G401.6 (cell line): ENCODE measurements around the gene CLTC.
A peak's percentile ranks its signal among the peaks of the same experiment; 100 is the strongest.
"Not testable (repeated sequence)": the region's sequence is repeated elsewhere in the genome, so short reads cannot be mapped to it uniquely, and the experiment has no call there.

Experiments used
- FAIRE-seq: peaks from 2 replicates; lab custom pipeline; 2012; peaks lifted over from hg19 to GRCh38; lab: Jason Lieb, UNC

The CLTC gene

DNA sequence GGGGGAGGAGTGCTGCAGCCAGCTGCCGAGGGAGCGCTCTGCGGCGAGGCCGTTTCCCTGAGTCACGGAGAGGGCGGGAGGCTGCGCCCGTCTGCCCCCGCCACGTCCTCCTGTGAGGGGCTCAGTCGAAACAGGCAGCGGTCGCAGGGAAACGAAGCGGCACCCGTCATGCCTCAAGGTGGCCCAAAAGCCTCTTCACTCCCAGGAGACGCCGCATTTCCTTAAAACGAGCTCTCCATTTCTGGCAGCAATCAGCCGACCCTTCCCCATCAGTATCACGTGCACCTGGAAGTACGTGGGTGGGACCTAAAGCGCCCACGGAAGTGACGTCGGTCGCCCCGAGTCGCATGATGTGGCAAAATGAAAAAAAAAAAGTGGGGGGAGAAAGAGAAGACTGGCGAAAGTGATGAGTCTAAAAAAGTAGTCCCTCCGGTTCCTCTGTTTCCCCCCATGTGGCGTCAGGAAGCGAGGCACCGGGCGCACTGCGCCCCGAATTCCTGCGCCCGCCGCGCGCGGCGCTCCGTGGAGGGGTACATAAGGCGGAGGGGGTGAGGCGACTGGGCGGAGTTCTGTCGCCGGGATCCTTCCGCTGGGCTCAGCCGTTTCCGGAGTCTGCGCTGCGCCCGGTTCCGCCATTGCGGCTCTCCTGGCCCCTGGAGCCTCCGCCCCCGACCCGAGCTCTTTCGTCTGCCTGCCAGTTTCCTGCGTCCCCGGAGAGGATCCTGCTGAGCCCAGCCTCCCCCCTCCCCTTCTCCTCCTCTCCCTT, at the start of gene CLTC:
Gene CLTC (plus strand): TSS at position 598 of the 766 bp plus-strand sequence. CDS start 237 bp downstream, outside the sequence.
- FAIRE-seq, result peak; percentile 87

DNA sequence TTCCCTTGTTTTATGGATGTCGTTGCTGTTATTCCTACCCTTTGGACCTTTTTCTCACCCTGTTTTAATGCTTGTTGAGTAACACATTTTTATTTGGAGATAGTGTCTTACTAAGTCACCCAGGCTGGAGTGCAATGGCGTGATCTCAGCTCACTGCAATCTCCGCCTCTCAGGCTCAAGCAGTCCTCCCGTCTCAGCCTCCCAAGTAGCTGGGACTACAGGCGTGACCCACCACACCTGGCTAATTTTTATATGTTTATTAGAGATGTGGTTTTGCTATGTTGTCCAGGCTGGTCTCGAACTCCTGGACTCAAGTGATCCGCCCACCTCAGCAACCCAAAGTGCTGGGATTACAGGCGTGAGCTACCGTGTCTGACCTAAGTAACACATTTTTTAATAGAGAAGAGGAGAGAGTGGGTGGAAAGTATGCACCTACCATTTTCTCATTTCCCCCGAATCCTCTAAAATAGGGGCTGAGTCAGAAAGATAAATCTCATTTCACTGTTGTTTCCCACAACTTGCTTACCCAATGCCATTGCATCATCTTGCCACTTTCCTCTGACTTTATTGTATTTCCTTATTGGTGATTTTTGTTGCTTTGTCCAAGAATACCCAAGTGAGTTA, 47.3 kb upstream of the CLTC start:
- FAIRE-seq, result no peak

GRCh38 chr17:59584168-59584567, 35.5 kb upstream of the CLTC start:
- not testable (repeated sequence) for FAIRE-seq

DNA sequence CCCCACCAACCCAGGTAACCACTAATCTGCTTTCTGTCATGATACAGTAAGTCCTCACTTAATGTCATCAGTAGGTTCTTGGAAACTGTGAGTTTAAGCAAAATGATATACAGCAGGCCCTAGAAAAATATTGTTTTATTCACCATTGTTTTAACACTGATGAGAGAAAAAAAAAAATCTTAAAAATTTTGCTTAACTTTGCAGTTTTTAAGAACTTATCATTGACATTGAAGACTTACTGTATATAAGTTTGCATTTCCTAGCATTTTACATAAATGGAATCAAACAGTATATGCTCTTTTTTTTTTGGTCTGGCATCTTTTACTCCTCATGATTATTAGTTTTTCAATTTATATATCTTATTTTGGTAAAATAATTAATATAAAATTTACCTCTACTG, 19.5 kb upstream of the CLTC start:
- no peak for FAIRE-seq

DNA sequence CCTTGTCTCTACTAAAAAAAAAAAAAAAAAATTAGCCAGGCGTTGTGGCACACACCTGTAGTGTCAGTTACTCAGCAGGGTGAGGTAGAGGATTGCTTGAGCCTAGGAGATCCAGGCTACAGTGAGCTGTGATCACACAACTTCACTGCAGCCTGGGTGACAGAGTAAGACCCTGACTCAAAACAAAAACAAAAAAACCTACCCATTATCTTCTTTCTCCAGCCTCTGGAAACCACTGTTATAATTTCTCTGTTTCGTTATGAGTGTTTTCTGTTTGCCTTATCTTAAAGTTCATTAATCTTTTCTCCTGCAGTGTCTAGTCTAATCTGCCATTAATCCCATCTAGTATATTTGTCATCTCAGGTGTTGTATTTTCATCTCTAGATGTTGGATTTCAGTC, 18.6 kb upstream of the CLTC start:
- no peak for FAIRE-seq

DNA sequence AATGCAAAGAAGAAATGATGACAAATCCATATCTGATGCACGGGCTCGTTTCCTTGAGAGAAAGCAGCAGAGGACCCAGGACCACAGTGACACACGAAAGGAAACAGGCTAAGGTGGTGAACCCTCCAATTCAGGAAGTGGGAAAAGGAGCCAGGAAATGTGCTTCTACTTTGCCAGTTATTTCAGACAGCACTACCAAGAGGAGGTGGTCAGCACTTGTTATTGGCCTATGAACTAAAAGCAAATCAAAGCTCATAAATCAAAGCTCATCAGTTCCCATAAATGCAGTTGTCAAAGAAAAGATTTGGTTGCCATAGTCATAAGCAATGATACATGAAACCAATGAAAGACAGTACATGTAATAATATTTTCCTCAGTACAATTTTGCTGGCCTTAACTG, 12.6 kb upstream of the CLTC start:
- no peak for FAIRE-seq

DNA sequence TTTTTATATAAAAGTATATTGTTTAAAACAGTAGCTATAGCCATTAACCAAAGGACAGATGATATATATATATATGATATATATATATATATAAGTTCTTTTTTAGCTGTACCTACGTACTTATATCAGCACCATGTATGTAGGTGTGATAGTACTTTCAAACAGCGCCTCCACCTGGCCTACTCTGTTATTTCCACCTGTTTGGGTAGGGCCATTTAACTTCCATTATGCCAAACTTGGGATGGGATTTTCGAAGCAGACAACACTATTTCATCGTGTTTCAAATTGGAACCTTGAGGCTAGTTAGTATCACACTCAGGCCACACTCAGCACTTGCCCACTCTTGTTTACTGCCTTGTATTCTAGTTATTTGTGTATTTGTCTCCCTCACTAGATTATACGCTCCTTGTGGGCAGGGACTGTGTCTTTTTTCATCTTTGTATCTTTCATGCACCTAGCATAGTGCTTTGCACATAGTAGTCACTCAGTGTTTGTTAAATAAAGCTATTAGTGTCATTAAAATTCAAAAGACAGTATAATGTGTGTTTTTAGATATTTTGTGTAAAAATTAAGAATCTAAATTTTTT, 11.8 kb upstream of the CLTC start:
- FAIRE-seq, result no peak

DNA sequence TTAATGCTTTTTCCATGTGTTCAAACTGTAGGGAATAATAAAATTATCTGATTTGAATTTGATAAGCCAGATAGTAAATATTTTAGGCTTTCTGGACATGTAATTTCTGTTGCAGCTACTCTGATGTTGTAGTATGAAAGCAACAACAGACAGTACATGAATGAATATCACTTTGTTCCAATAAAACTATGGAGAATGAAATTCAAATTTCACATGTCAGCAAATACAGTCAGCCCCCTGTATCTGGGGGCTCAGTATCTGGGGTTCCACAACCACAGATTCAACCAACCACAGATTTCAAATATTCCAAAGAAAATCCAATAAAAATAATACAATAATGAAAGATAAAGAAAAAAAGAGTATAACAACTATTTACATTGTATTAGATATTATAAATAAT, 8.2 kb upstream of the CLTC start:
- no peak for FAIRE-seq

DNA sequence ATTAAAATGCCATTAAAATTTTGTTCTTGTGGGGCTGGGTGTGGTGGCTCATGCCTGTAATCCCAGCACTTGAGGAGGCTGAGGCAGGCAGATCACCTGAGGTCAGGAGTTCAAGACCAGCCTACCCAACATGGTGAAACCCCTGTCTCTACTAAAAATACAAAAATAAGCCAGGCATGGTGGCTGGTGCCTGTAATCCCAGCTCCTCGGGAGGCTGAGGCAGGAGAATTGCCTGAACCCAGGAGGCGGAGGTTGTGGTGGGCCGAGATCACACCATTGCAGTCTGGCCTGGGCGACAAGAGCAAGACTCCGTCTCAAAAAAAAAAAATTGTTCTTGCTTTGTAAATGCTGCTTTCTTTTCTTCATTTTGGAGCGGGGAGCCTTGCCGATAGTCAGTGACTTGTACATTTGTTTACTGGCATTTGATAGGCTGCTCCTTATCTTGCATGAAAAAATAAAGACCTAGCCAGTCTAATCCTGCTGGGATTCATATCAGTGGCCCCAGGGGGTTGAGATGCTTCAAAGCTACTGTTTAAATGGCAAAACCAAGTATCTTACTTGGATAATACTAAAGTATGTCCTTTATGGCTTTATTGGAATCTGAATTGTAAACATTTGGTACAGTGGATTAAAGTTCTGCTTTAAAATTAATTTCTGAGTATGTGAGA, 3.3 kb upstream of the CLTC start:
- no peak for FAIRE-seq

GRCh38 chr17:59617156-59617732, 2.5 kb upstream of the CLTC start:
- no peak for FAIRE-seq

GRCh38 chr17:59619035-59619297, 729 bp upstream of the CLTC start:
- FAIRE-seq, result no peak

GRCh38 chr17:59620064-59620359, 317 bp downstream of the CLTC start:
- no peak for FAIRE-seq

DNA sequence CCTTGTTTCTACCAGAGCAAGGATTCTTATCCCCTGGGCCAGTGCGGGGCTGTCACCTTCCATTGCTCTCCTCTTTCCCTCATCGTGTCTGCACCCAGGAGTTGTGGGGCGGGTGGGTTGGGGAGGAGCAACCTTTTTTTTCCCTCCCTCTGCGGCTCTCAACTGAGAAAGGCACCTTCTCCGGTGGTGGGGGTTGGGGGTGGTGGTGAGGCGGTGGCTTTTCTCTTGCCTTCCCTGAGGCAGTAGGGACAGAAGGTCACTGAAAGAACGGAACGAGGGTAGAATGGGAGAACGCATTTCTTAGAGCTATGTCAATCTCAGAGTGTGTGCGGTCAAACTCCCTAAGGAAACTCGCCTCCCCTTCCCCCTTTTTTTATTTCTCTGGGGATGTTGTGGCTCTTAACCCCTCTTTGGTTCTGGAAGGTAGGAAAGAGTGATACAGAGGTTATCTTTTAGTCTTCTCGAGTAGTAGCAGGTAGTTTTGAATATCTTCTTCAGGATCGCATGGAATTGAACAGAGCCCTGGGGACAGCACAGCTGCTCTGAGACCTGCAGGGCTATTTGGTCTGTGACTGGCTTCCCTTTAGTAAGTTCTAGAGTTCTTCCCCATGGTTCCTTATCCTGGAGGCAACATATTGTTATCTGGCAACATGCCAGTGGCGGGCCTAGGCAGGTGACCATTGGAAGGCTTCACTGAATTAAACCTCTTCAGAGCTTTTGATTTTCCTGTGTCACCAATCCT, 994 bp downstream of the CLTC start:
- no peak for FAIRE-seq

DNA sequence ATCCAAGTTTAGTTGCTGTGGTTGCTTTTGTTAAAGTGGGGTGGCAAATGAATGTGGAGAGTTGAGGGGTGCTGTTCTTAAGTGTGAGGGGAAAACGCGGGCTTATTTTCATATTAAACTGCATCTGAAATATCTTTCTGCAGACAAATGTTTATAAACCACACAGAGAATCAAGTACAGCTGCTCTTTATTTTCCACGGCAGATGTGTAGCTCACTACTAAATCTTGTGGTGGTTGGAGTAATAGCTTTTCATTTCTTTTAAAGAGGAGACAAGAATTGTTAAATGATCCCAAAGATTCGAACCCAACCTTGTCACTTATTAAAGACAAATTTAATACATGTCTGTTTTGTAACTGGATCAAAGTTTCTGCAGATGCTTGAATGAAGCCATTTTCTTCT, 2.1 kb downstream of the CLTC start:
- no peak for FAIRE-seq

DNA sequence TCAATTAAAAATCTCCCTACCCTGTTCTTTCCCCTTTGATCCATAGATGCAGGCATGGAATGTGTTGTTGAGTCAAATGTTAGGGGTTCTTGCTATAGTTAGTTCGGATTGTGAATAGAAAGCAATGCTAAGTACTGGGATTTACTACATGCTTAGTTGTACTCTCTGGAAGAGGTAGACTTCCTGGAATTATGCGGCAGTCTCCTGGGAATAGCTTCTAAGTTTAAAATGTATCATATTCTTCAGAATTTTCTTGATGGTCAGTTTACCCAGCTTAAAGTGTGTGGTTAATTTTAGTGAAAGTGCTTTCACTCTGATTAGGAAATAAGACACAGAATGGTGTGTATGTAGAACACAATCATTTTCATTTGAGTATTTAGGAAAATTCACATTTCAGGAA, 3.5 kb downstream of the CLTC start:
- no peak for FAIRE-seq

DNA sequence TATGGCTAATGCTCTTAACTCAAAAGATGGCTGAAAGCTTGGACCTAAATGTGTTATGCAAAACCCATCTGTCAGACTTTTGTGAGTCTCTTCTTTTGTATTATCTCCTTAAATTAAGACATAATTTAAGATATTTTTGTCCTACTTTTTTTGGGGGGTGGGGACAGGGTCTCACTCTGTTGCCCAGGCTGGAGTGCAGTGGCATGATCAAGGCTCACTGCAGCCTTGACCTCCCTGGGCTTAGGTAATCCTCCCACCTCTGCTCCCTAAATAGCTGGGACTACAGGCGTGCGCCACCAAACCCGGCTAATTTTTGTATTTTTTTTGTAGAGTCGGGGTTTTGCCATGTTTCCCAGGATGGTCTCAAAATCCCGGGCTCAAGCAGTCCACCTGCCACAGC, 7.1 kb downstream of the CLTC start:
- no peak for FAIRE-seq

- no peak for FAIRE-seq
Observed at GRCh38 chr17:59627274-59627673, 7.6 kb downstream of the CLTC start.

DNA sequence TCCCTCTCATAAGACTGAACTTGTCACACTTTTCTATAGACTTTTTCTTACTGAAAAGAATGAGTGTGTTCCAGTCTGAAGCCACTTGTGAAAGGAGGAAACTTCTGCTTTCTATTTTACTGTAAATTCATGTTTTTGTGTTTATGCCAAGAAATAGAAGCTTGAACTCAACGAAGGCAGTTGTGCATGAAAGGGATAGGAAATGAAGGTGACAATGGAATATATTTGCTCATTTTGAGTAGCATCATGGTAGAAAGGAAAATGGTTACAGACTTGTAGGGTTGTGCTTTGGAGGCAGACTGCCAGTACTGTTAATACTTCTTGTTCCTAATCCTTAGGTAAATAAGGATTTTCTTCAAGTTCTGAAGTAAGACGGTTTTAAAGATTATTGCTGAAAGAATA, 8.1 kb downstream of the CLTC start:
- no peak for FAIRE-seq

DNA sequence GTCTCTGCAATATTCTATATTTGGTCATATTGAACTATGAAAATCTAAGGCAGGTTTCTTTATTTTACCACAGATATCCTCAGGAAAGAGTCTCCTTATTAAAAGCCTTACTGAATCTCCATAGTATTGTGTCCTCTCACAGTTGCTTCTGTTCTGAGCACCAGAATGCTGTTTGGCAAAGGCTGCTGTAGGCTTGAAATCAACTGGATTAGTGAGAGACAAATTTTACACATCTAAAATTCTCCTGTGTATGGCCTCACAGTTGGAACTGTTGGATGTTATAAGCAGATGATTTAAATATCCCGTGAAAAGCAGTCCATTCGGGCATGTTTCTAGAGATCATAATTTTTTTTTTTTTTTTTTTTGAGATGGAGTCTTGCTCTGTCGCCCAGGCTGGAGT, 9.5 kb downstream of the CLTC start:
- no peak for FAIRE-seq

DNA sequence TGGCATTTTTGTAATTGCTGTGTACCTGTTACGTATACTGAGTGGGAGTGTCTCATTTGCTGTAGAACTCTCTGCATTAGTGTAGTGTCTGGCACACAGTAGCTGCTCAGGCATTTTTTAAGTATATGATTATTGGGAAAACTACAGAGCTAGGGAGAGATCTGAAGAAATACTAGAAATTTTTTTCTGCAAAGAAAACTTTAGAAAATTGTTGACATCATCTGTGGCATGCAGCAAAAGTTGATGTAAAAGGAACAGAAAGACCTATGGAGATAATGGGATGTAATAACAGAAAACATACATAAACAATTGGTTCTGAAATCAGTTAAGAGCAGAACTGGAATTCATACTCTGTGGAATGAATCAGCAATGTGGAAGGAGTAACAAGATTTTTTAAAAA, 11.6 kb downstream of the CLTC start:
- FAIRE-seq, result no peak

GRCh38 chr17:59632398-59632797, 12.7 kb downstream of the CLTC start:
- no peak for FAIRE-seq

GRCh38 chr17:59633658-59634359, 14.1 kb downstream of the CLTC start:
- FAIRE-seq, result no peak
